ENCODE results near the gene DLK1.

Gene DLK1

GRCh38 chr14:100755649-100756048 lies 29.0 kb downstream of the DLK1 start:
- no peak overlapping the region for H3K4me3 ChIP-seq (ENCODE audit: low read depth, low read length)
- DNase-seq (ENCODE audit: low read depth, low spot score): peak; percentile 42
- in situ Hi-C loops (cut with HindIII; ENCODE audit: low sequenced_read_pairs): no loop called here
- TF ChIP-seq CTCF (IDR thresholded peaks at IDR 0.05; ENCODE audit: low read depth, low read length): no peak

GRCh38 chr14:100761481-100761880 lies 34.8 kb downstream of the DLK1 start:
- peak; percentile 70 for DNase-seq (ENCODE audit: low read depth, low spot score)
- no peak overlapping the region for H3K4me3 ChIP-seq (ENCODE audit: low read depth, low read length)
- in situ Hi-C loops (cut with HindIII; ENCODE audit: low sequenced_read_pairs): no loop called here
- no peak for TF ChIP-seq CTCF (IDR thresholded peaks at IDR 0.05; ENCODE audit: low read depth, low read length)

- TF ChIP-seq CTCF (IDR thresholded peaks at IDR 0.05; ENCODE audit: low read depth, low read length): no peak
- in situ Hi-C loops (cut with HindIII; ENCODE audit: low sequenced_read_pairs): no loop called here
- H3K4me3 ChIP-seq (ENCODE audit: low read depth, low read length): no peak overlapping the region
- DNase-seq (ENCODE audit: low read depth, low spot score): peak; percentile 74
Observed at GRCh38 chr14:100762089-100762515, 35.4 kb downstream of the DLK1 start.

- no peak for DNase-seq (ENCODE audit: low read depth, low spot score)
- H3K4me3 ChIP-seq (ENCODE audit: low read depth, low read length): no peak overlapping the region
- in situ Hi-C loops (cut with HindIII; ENCODE audit: low sequenced_read_pairs): no loop called here
- no peak for TF ChIP-seq CTCF (IDR thresholded peaks at IDR 0.05; ENCODE audit: low read depth, low read length)
Observed at GRCh38 chr14:100762901-100763300, 36.2 kb downstream of the DLK1 start.

GRCh38 chr14:100764471-100765115 lies 37.9 kb downstream of the DLK1 start:
- in situ Hi-C loops (cut with HindIII; ENCODE audit: low sequenced_read_pairs): no loop called here
- no peak for TF ChIP-seq CTCF (IDR thresholded peaks at IDR 0.05; ENCODE audit: low read depth, low read length)
- no peak overlapping the region for H3K4me3 ChIP-seq (ENCODE audit: low read depth, low read length)
- DNase-seq (ENCODE audit: low read depth, low spot score): no peak

- no peak for DNase-seq (ENCODE audit: low read depth, low spot score)
- no peak overlapping the region for H3K4me3 ChIP-seq (ENCODE audit: low read depth, low read length)
- TF ChIP-seq CTCF (IDR thresholded peaks at IDR 0.05; ENCODE audit: low read depth, low read length): no peak
- in situ Hi-C loops (cut with HindIII; ENCODE audit: low sequenced_read_pairs): no loop called here
Observed at GRCh38 chr14:100765296-100765695, 38.6 kb downstream of the DLK1 start.
